WTC11 (cell line): ENCODE measurements around the gene RMI2. TPM values are rescaled to one million over a fixed set of nuclear protein-coding genes. Genes with fewer than 3 reads are reported as not detected.

Source experiments
- ATAC-seq: fragments of 200-7000 bp; cut with Tn5 transposase; 2 replicates; pipeline ENCODE4 v1.10.0; 2021; ENCODE audit warnings: mild to moderate bottlenecking, moderate library complexity
- CTCF ChIA-PET: fragments of 300-600 bp; sonication (Branson Sonifier 250); formaldehyde crosslinking; loops from one replicate; lab custom pipeline; 2021; ENCODE audit warnings: antibody characterized with exemption; lab: Charles Lee
- POLR2A ChIA-PET: fragments of 350-600 bp; sonication (Branson Sonifier 250); formaldehyde crosslinking; loops from one replicate; lab custom pipeline; 2021; ENCODE audit warnings: antibody characterized with exemption; lab: Charles Lee
- DNase-seq: peaks from one replicate; pipeline ENCODE4 v3.0.0; 2021; ENCODE audit warnings: low spot score
- H3K27ac Mint-ChIP-seq: 2 replicates; pipeline ENCODE4 v1.8.0; 2021; ENCODE audit warnings: mixed read lengths
- H3K27me3 Mint-ChIP-seq: 2 replicates; pipeline ENCODE4 v1.8.0; 2021; ENCODE audit warnings: low read depth, mild to moderate bottlenecking, moderate library complexity, mixed read lengths
- H3K36me3 Mint-ChIP-seq: 2 replicates; pipeline ENCODE4 v1.8.0; 2021; ENCODE audit warnings: mixed read lengths
- H3K4me1 Mint-ChIP-seq: 2 replicates; pipeline ENCODE4 v1.8.0; 2022; ENCODE audit warnings: mixed read lengths
- H3K4me3 Mint-ChIP-seq: 2 replicates; pipeline ENCODE4 v1.8.0; 2021; ENCODE audit warnings: mild to moderate bottlenecking, moderate library complexity, mixed read lengths
- H3K9me3 Mint-ChIP-seq: 2 replicates; pipeline ENCODE4 v1.8.0; 2021; ENCODE audit warnings: mixed read lengths
- CTCF ChIP-seq: fragments of 200-600 bp; IDR thresholded peaks from 2 replicates; pipeline ENCODE4 v1.8.0; 2022; ENCODE audit warnings: antibody characterized with exemption
- E2F1 ChIP-seq: sonication (generic); formaldehyde crosslinking; IDR thresholded peaks from 2 replicates; pipeline ENCODE4 v1.8.0; 2022; ENCODE audit warnings: mild to moderate bottlenecking, missing genetic modification reagents
- ERG ChIP-seq: fragments of 250-450 bp; sonication (Bioruptor Pico); IDR thresholded peaks from 2 replicates; pipeline ENCODE4 v1.8.0; 2021; ENCODE audit warnings: mild to moderate bottlenecking
- ESRRA ChIP-seq: sonication (generic); formaldehyde crosslinking; IDR thresholded peaks from 2 replicates; pipeline ENCODE4 v1.8.1; 2022; ENCODE audit warnings: mild to moderate bottlenecking, missing genetic modification reagents, borderline replicate concordance
- GTF2I ChIP-seq: fragments of 250-450 bp; sonication (Bioruptor Pico); conservative IDR thresholded peaks from 2 replicates; pipeline ENCODE4 v1.4.0; 2021; ENCODE audit warnings: mild to moderate bottlenecking
- MLX ChIP-seq: sonication (generic); formaldehyde crosslinking; IDR thresholded peaks from 2 replicates; pipeline ENCODE4 v1.8.1; 2023; ENCODE audit warnings: mild to moderate bottlenecking, missing genetic modification reagents, moderate library complexity
- NR1H2 ChIP-seq: sonication (generic); formaldehyde crosslinking; IDR thresholded peaks from 2 replicates; pipeline ENCODE4 v1.9.0; 2021; ENCODE audit warnings: mild to moderate bottlenecking, moderate library complexity, missing genetic modification reagents
- PREB ChIP-seq: sonication (generic); formaldehyde crosslinking; IDR thresholded peaks from 2 replicates; pipeline ENCODE4 v1.8.1; 2022; ENCODE audit warnings: mild to moderate bottlenecking, missing genetic modification reagents, moderate library complexity, borderline replicate concordance
- PRRX2 ChIP-seq: fragments of 250-450 bp; sonication (Bioruptor Pico); IDR thresholded peaks from 2 replicates; pipeline ENCODE4 v1.8.0; 2021; ENCODE audit warnings: mild to moderate bottlenecking
- TEAD4 ChIP-seq: sonication (generic); formaldehyde crosslinking; IDR thresholded peaks from 2 replicates; pipeline ENCODE4 v1.8.0; 2022; ENCODE audit warnings: mild to moderate bottlenecking, missing genetic modification reagents
- USF1 ChIP-seq: sonication (generic); formaldehyde crosslinking; IDR thresholded peaks from 2 replicates; pipeline ENCODE4 v1.8.0; 2022; ENCODE audit warnings: mild to moderate bottlenecking, missing genetic modification reagents
- ZBTB21 ChIP-seq: sonication (generic); formaldehyde crosslinking; IDR thresholded peaks from 2 replicates; pipeline ENCODE4 v1.8.1; 2023; ENCODE audit warnings: mild to moderate bottlenecking, missing genetic modification reagents, borderline replicate concordance
- ZNF281 ChIP-seq: sonication (generic); formaldehyde crosslinking; IDR thresholded peaks from 2 replicates; pipeline ENCODE4 v1.8.0; 2023; ENCODE audit warnings: mild to moderate bottlenecking, missing genetic modification reagents
- ZSCAN18 ChIP-seq: fragments of 250-450 bp; sonication (Bioruptor Pico); IDR thresholded peaks from 2 replicates; pipeline ENCODE4 v2.1.2; 2022; ENCODE audit warnings: mild to moderate bottlenecking, moderate library complexity
- total RNA-seq: library from RNA; stranded (reverse); gene quantifications from 3 replicates; pipeline ENCODE4 v1.2.3, GENCODE V29; 2021

Gene RMI2
- total RNA-seq, 1 experiment from 2014 or later, result 79.0 TPM

GRCh38 chr16:11398851-11399250, 53.6 kb downstream of the RMI2 start (continued):
- TF ChIP-seq ZSCAN18 (CRISPR knock-in tag), result no peak
- TF ChIP-seq GTF2I (CRISPR knock-in tag), result no peak
- TF ChIP-seq TEAD4 (CRISPR knock-in tag), result no peak
- TF ChIP-seq PRRX2 (CRISPR knock-in tag), result no peak
- no peak for TF ChIP-seq USF1 (CRISPR knock-in tag)
- TF ChIP-seq ESRRA (CRISPR knock-in tag), result no peak
- TF ChIP-seq, all 79 proteins: peak for 0

- no peaks in the 10 kb centered on the region for H3K36me3 Mint-ChIP-seq
- CTCF ChIA-PET, result interaction anchor here (0.5 to 14.9 kb wide), 5 partner anchors 8 to 260 kb away, joined by 3 to 234 read pairs (median 7); no protein-coding TSS in a partner anchor
- TF ChIP-seq CTCF, result no peak
- no peak for TF ChIP-seq ZNF281 (CRISPR knock-in tag)
- TF ChIP-seq ZBTB21, result no peak
- TF ChIP-seq, all 79 proteins: peak for 0
- H3K4me1 Mint-ChIP-seq, result peaks cover 8% of the 10 kb centered on the region; the same call in 1 of the 2 replicates
- H3K27me3 Mint-ChIP-seq, result no peaks in the 10 kb centered on the region
- POLR2A ChIA-PET, result no interaction called here
- DNase-seq (no peak), ATAC-seq (no peak)
- no peak overlapping the region for H3K4me3 Mint-ChIP-seq
- H3K27ac Mint-ChIP-seq, result no peak overlapping the region
- H3K9me3 Mint-ChIP-seq, result no peaks in the 10 kb centered on the region
These were observed 54.1 kb downstream of the RMI2 start for GRCh38 chr16:11399261-11399831.

- peaks cover 8% of the 10 kb centered on the region; the same call in 1 of the 2 replicates for H3K4me1 Mint-ChIP-seq
- ChIA-PET CTCF (interaction anchor here (0.5 to 14.9 kb wide), 7 partner anchors 8 to 315 kb away, joined by 3 to 234 read pairs (median 4); no protein-coding TSS in a partner anchor), POLR2A (no interaction called here)
- no peaks in the 10 kb centered on the region for H3K36me3 Mint-ChIP-seq
- no peaks in the 10 kb centered on the region for H3K27me3 Mint-ChIP-seq
- DNase-seq (no peak), ATAC-seq (no peak)
- H3K9me3 Mint-ChIP-seq, result no peaks in the 10 kb centered on the region
- no peak overlapping the region for H3K4me3 Mint-ChIP-seq
- no peak overlapping the region for H3K27ac Mint-ChIP-seq
- no peak for TF ChIP-seq E2F1 (CRISPR knock-in tag)
- TF ChIP-seq PREB (CRISPR knock-in tag), result no peak
- no peak for TF ChIP-seq CTCF
- no peak for TF ChIP-seq ERG
- no peak for TF ChIP-seq NR1H2 (CRISPR knock-in tag)
- no peak for TF ChIP-seq MLX (CRISPR knock-in tag)
These were observed 54.8 kb downstream of the RMI2 start for GRCh38 chr16:11400076-11400475.
